NCI-H146 (cell line): ENCODE data around the gene CRB2.

Experiments used
- DNase-seq: peaks from one replicate; lab custom pipeline; 2025; lab: John Stamatoyannopoulos, UW

CRB2 gene

GRCh38 chr9:123422635-123423310 lies 66.8 kb downstream of the CRB2 start:
- no peak for DNase-seq

GRCh38 chr9:123423311-123423640 lies 67.3 kb downstream of the CRB2 start:
- no peak for DNase-seq

GRCh38 chr9:123424131-123424530 lies 68.1 kb downstream of the CRB2 start:
- DNase-seq: no peak

GRCh38 chr9:123424552-123425225 lies 68.7 kb downstream of the CRB2 start:
- no peak for DNase-seq

GRCh38 chr9:123425261-123425821 lies 69.3 kb downstream of the CRB2 start:
- no peak for DNase-seq

- DNase-seq: no peak
These were observed 69.9 kb downstream of the CRB2 start for GRCh38 chr9:123425836-123426365.

- DNase-seq: no peak
These were observed 70.4 kb downstream of the CRB2 start for GRCh38 chr9:123426406-123426805.
